Stimulated activated naive CD4-positive, alpha-beta T cell (primary cell): Measurements from ENCODE around the gene CABP4.

ENCODE experiments used
- DNase-seq, 6 experiments: peaks; one replicate each; lab custom pipeline; 2025; lab: John Stamatoyannopoulos, UW

The CABP4 gene

GRCh38 chr11:67455054-67455453 is at the start of gene CABP4:
Gene CABP4 (plus strand): TSS chr11:67455354. CDS start chr11:67455424, 70 bp downstream.
- no peak for DNase-seq

- DNase-seq = no peak
Observed at GRCh38 chr11:67405688-67406339, 49.3 kb upstream of the CABP4 start.

- no peak for DNase-seq
Observed at GRCh38 chr11:67406420-67406968, 48.7 kb upstream of the CABP4 start.

- DNase-seq = peak in 5 of 6 experiments; percentile 25 to 37 (median 33)
Observed at GRCh38 chr11:67406969-67407687, 48.0 kb upstream of the CABP4 start.

- DNase-seq = no peak
Observed at GRCh38 chr11:67407688-67408163, 47.4 kb upstream of the CABP4 start.

GRCh38 chr11:67408437-67409200 is 46.5 kb upstream of the CABP4 start:
- DNase-seq = peak in 3 of 6 experiments; percentile 16 to 53 (median 22)

- DNase-seq = peak; percentile 43 to 78 (median 64)
Observed at GRCh38 chr11:67409261-67409666, 45.9 kb upstream of the CABP4 start.

- peak in 1 of 6 experiments; percentile 19 for DNase-seq
Observed at GRCh38 chr11:67409781-67410368, 45.3 kb upstream of the CABP4 start.

GRCh38 chr11:67410369-67410831 is 44.8 kb upstream of the CABP4 start:
- DNase-seq = no peak

- DNase-seq = no peak
Observed at GRCh38 chr11:67410984-67411784, 44.0 kb upstream of the CABP4 start.

- no peak for DNase-seq
Observed at GRCh38 chr11:67411785-67412152, 43.4 kb upstream of the CABP4 start.

- no peak for DNase-seq
Observed at GRCh38 chr11:67412495-67413179, 42.5 kb upstream of the CABP4 start.

GRCh38 chr11:67413266-67413849 is 41.8 kb upstream of the CABP4 start:
- no peak for DNase-seq

- no peak for DNase-seq
Observed at GRCh38 chr11:67415501-67416304, 39.5 kb upstream of the CABP4 start, which contains the start of gene CARNS1. Gene CARNS1 (plus strand): TSS chr11:67415678. CDS start chr11:67416200, 522 bp downstream.

GRCh38 chr11:67416416-67417335 is 38.5 kb upstream of the CABP4 start:
- peak; percentile 79 to 91 (median 89) for DNase-seq

- DNase-seq = no peak
Observed at GRCh38 chr11:67417425-67417824, 37.7 kb upstream of the CABP4 start.

- peak; percentile 34 to 66 (median 46) for DNase-seq
Observed at GRCh38 chr11:67418476-67419281, 36.5 kb upstream of the CABP4 start.
